Measurements from ENCODE around the gene PDE1A. TPM values are rescaled to one million over a fixed set of nuclear protein-coding genes. Genes with fewer than 3 reads are reported as not detected.

PDE1A gene
- total and polyA plus RNA-seq, 2 of the 4 experiments (the other 2 are of a cell fraction): 0.24 to 0.90 TPM

DNA sequence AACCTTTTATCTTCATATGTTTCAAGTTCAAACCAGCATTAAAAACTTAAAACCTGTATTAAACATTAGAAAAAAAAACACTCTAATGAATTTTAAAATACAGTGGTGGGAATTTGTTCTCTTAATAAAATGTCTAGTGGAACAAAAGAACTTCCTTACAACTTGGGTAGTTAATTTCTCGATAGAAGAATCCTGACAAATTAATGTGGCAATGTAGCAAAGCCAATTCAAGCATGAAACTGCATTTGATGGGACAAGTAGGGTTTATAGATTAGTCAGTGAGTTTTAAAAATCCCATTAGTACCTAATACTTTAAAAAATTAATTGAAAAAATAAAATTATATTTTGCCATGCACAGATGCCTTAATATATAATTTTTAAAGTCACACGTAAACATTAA, 59.4 kb downstream of the PDE1A start:
- no peak overlapping the region for H3K14ac ChIP-seq (replicated peaks; ENCODE audit: low read depth, low read length)
- in situ Hi-C loops (cut with MboI; ENCODE audit: low sequenced_read_pairs): no loop called here
- H2BK20ac ChIP-seq (ENCODE audit: low read depth, low read length): no peak overlapping the region
- H3K9ac ChIP-seq (ENCODE audit: low read depth, low read length): no peak overlapping the region
- H3K9me3 ChIP-seq (ENCODE audit: control insufficient read depth, insufficient read depth, low read length): no peaks in the 10 kb centered on the region
- H3K56ac ChIP-seq (ENCODE audit: extremely low read depth, insufficient read depth, low read length): no peak overlapping the region
- H3K27me3 ChIP-seq (ENCODE audit: control insufficient read depth, insufficient read depth, low read length): no peaks in the 10 kb centered on the region
- no peak for ATAC-seq (ENCODE audit: low read depth)
- H2BK120ac ChIP-seq (ENCODE audit: low read depth, low read length): no peak overlapping the region
- no peaks in the 10 kb centered on the region for H3K36me3 ChIP-seq (ENCODE audit: control insufficient read depth, insufficient read depth, low read length)
- H4K5ac ChIP-seq (ENCODE audit: low read depth, low read length): no peak overlapping the region
- ChIA-PET CTCF (no interaction called here), POLR2A (ENCODE audit: unreplicated experiment) (no interaction called here)
- H3K23ac ChIP-seq (ENCODE audit: low read depth, low read length): no peak overlapping the region
- H3K27ac ChIP-seq (ENCODE audit: insufficient read depth, low read length): no peak overlapping the region
- H3K4me3 ChIP-seq (ENCODE audit: insufficient read depth, low read depth, low read length): no peak overlapping the region
- H3K9me1 ChIP-seq (ENCODE audit: insufficient read depth, low read length): no peaks in the 10 kb centered on the region
- no peak for TF ChIP-seq RCOR1 (IDR thresholded peaks at IDR 0.05; ENCODE audit: insufficient replicate concordance, low read length)
- TF ChIP-seq CEBPB (IDR thresholded peaks at IDR 0.05; ENCODE audit: low read depth, low read length): no peak
- no peak for TF ChIP-seq MXI1 (IDR thresholded peaks at IDR 0.05; ENCODE audit: borderline replicate concordance, low read depth, low read length)
- no peak for TF ChIP-seq FOS (IDR thresholded peaks at IDR 0.05; ENCODE audit: low read depth, low read length)
- TF ChIP-seq, protein P1, sequence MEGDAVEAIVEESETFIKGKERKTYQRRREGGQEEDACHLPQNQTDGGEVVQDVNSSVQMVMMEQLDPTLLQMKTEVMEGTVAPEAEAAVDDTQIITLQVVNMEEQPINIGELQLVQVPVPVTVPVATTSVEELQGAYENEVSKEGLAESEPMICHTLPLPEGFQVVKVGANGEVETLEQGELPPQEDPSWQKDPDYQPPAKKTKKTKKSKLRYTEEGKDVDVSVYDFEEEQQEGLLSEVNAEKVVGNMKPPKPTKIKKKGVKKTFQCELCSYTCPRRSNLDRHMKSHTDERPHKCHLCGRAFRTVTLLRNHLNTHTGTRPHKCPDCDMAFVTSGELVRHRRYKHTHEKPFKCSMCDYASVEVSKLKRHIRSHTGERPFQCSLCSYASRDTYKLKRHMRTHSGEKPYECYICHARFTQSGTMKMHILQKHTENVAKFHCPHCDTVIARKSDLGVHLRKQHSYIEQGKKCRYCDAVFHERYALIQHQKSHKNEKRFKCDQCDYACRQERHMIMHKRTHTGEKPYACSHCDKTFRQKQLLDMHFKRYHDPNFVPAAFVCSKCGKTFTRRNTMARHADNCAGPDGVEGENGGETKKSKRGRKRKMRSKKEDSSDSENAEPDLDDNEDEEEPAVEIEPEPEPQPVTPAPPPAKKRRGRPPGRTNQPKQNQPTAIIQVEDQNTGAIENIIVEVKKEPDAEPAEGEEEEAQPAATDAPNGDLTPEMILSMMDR (conservative IDR thresholded peaks at IDR 0.05; ENCODE audit: low read depth, low read length): no peak
- no peak for TF ChIP-seq BHLHE40 (IDR thresholded peaks at IDR 0.05; ENCODE audit: low read depth, low read length)
- TF ChIP-seq, protein P2, sequence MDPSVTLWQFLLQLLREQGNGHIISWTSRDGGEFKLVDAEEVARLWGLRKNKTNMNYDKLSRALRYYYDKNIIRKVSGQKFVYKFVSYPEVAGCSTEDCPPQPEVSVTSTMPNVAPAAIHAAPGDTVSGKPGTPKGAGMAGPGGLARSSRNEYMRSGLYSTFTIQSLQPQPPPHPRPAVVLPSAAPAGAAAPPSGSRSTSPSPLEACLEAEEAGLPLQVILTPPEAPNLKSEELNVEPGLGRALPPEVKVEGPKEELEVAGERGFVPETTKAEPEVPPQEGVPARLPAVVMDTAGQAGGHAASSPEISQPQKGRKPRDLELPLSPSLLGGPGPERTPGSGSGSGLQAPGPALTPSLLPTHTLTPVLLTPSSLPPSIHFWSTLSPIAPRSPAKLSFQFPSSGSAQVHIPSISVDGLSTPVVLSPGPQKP (IDR thresholded peaks at IDR 0.05; ENCODE audit: borderline replicate concordance, low read depth, low read length): no peak
- no peak for TF ChIP-seq MAFK (IDR thresholded peaks at IDR 0.05; ENCODE audit: low read depth, low read length)
- TF ChIP-seq, protein P3, sequence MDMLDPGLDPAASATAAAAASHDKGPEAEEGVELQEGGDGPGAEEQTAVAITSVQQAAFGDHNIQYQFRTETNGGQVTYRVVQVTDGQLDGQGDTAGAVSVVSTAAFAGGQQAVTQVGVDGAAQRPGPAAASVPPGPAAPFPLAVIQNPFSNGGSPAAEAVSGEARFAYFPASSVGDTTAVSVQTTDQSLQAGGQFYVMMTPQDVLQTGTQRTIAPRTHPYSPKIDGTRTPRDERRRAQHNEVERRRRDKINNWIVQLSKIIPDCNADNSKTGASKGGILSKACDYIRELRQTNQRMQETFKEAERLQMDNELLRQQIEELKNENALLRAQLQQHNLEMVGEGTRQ (IDR thresholded peaks at IDR 0.05; ENCODE audit: low read depth, low read length): no peak
- TF ChIP-seq MAZ (IDR thresholded peaks at IDR 0.05; ENCODE audit: borderline replicate concordance, low read depth, low read length): no peak
- TF ChIP-seq RAD21 (IDR thresholded peaks at IDR 0.05; ENCODE audit: low read length): no peak
- no peak for TF ChIP-seq CHD1 (IDR thresholded peaks at IDR 0.05; ENCODE audit: low read depth, low read length)
- no peak for TF ChIP-seq NFE2L2 (IDR thresholded peaks at IDR 0.05; ENCODE audit: low read depth, low read length)
- no peak for TF ChIP-seq SMC3 (IDR thresholded peaks at IDR 0.05; ENCODE audit: low read depth, low read length)
- TF ChIP-seq RFX5 (IDR thresholded peaks at IDR 0.05; ENCODE audit: low read depth, low read length): no peak
- peaks cover 2% of the 10 kb centered on the region for H3K4me1 ChIP-seq (ENCODE audit: control insufficient read depth, insufficient read depth, low read length)
- intact Hi-C loops (cut with micrococcal nuclease): no loop called here
- no peak overlapping the region for H4K91ac ChIP-seq (ENCODE audit: insufficient read depth, low read depth, low read length)
- no peaks in the 10 kb centered on the region for H3K79me1 ChIP-seq (ENCODE audit: low read depth in 1 of 2, low read length in 2 of 2)
- no peak overlapping the region for H2AFZ ChIP-seq (replicated peaks; ENCODE audit: low read length, poor library complexity)
- H4K20me1 ChIP-seq (ENCODE audit: insufficient read depth, low read length): no peaks in the 10 kb centered on the region
- H2AK5ac ChIP-seq (ENCODE audit: low read depth, low read length): no peak overlapping the region
- dilution Hi-C loops (cut with HindIII; ENCODE audit: low sequenced_read_pairs, unreplicated experiment): no loop called here
- H3K4ac ChIP-seq (ENCODE audit: low read depth, low read length): no peak overlapping the region
- DNase-seq: no peak
- H2AK9ac ChIP-seq (replicated peaks; ENCODE audit: low read depth, low read length, poor library complexity): no peak overlapping the region
- WGBS, 2 experiments (ENCODE audit: extremely low coverage in 2 of 2, insufficient read length in 1 of 2): no CpG with 5 or more reads among the region's 2 CpGs
- H3K18ac ChIP-seq (ENCODE audit: low read depth, low read length): no peak overlapping the region
- no peak overlapping the region for H4K8ac ChIP-seq (ENCODE audit: low read depth in 2 of 2, low read length in 2 of 2)
- BruUV-seq (replicated peaks): no TSS peak
- no peak overlapping the region for H2BK15ac ChIP-seq (ENCODE audit: low read depth, low read length)
- no peak overlapping the region for H3K4me2 ChIP-seq (ENCODE audit: low read depth, low read length)
- H2BK5ac ChIP-seq (ENCODE audit: low read depth, low read length, poor library complexity, severe bottlenecking): no peak overlapping the region
